ENCODE measurements around the gene MYLK4. TPM values are rescaled to one million over a fixed set of nuclear protein-coding genes. Genes with fewer than 3 reads are reported as not detected.

The MYLK4 gene
- total and polyA plus RNA-seq, 4 experiments from 2014 or later = 0.04 to 0.42 (median 0.31) TPM

GRCh38 chr6:2780102-2780737 lies 29.5 kb upstream of the MYLK4 start:
- H3K9me3 ChIP-seq (ENCODE audit: control insufficient read depth in 1 of 2, low read length in 2 of 2) = no peaks in the 10 kb centered on the region
- peaks cover 30% of the 10 kb centered on the region for H3K36me3 ChIP-seq (ENCODE audit: insufficient read depth, low read length)
- intact Hi-C loops (cut with micrococcal nuclease) = no loop called here
- H3K27me3 ChIP-seq (ENCODE audit: insufficient read depth, low read length) = no peaks in the 10 kb centered on the region
- no peaks in the 10 kb centered on the region for H3K4me1 ChIP-seq (ENCODE audit: insufficient read depth, low read length)
- peaks cover 0 to 2% (median 0%) of the 10 kb centered on the region in 8 donors for H3K9me3 Mint-ChIP-seq
- no peaks in the 10 kb centered on the region for H3K27me3 Mint-ChIP-seq
- peaks cover 13 to 30% (median 26%) of the 10 kb centered on the region in 4 donors for H3K4me1 Mint-ChIP-seq
- ChIA-PET CTCF (ENCODE audit: partially characterized antibody) (interaction anchor here (0.7 to 1.5 kb wide), 4 partner anchors 11 to 471 kb away, joined by 3 to 5 read pairs (median 3); no protein-coding TSS in a partner anchor), POLR2A (ENCODE audit: partially characterized antibody) (no interaction called here)
- no peak for DNase-seq
- H3K36me3 Mint-ChIP-seq = peaks cover 42 to 82% of the 10 kb centered on the region in 2 donors
- H3K27ac Mint-ChIP-seq = peak overlapping the region in 1 of 7 donors; percentile 30
- no peak overlapping the region for H3K4me3 ChIP-seq (ENCODE audit: low read length in 2 of 2)
- no peak overlapping the region for H3K27ac ChIP-seq (ENCODE audit: low read depth, low read length)
- no peak overlapping the region for H3K4me3 Mint-ChIP-seq

DNA sequence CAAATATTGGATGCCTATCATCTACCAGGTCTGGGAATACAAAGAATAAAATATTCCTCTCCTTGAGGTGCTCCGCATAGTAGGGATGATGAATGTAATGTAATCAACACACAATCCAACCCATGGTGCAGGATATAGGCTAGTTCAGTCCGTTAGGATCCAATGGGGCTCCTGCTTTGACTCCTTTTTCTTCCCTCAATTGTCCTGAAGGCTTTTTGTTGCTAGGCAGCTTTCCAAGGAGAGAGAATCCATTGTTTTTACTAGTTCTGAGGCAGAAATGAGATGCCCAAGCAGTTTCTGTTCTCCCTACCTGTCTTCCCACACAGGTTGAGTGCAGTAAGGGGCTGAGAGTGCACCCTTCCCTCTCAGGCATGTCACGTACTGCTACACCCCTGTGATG lies 26.5 kb upstream of the MYLK4 start:
- H3K27ac ChIP-seq (ENCODE audit: low read depth, low read length) = no peak overlapping the region
- H3K36me3 ChIP-seq (ENCODE audit: insufficient read depth, low read length) = peaks cover 49% of the 10 kb centered on the region
- ChIA-PET CTCF (ENCODE audit: partially characterized antibody) (no interaction called here), POLR2A (ENCODE audit: partially characterized antibody) (no interaction called here)
- H3K4me1 Mint-ChIP-seq = peaks cover 25 to 52% (median 36%) of the 10 kb centered on the region in 4 donors
- H3K27ac Mint-ChIP-seq = peak overlapping the region in 3 of 7 donors; percentile 3 to 63 (median 48)
- H3K27me3 Mint-ChIP-seq = no peaks in the 10 kb centered on the region
- no peak overlapping the region for H3K4me3 Mint-ChIP-seq
- DNase-seq = no peak
- no peaks in the 10 kb centered on the region for H3K9me3 ChIP-seq (ENCODE audit: control insufficient read depth in 1 of 2, low read length in 2 of 2)
- peaks cover 38 to 81% of the 10 kb centered on the region in 2 donors for H3K36me3 Mint-ChIP-seq
- no peaks in the 10 kb centered on the region for H3K9me3 Mint-ChIP-seq
- H3K4me3 ChIP-seq (ENCODE audit: low read length in 2 of 2) = no peak overlapping the region
- no peaks in the 10 kb centered on the region for H3K27me3 ChIP-seq (ENCODE audit: insufficient read depth, low read length)
- H3K4me1 ChIP-seq (ENCODE audit: insufficient read depth, low read length) = no peaks in the 10 kb centered on the region
- intact Hi-C loops (cut with micrococcal nuclease) = no loop called here

DNA sequence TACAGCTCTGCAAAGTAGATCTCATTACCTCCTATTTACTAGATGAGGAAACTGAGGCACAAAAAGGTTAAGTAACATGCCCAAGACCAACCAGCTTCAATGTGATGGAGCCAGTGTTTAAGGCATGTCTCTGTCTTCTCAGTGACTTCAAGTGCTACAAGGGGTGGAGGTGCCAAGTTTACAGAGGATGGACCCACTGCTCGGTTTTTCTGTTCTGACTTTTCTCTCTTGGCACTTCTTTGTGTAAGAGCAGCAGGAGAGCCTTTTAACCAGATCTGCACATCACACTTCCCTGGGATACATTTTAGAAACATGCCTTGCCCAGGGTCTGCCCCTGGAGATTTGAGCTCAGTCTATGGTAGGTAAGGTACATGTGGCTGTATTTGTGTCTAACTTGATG lies 24.3 kb upstream of the MYLK4 start:
- H3K4me1 Mint-ChIP-seq = peaks cover 35 to 62% (median 46%) of the 10 kb centered on the region in 4 donors
- H3K36me3 Mint-ChIP-seq = peaks cover 40 to 79% of the 10 kb centered on the region in 2 donors
- DNase-seq = no peak

GRCh38 chr6:2773449-2773848 lies 22.7 kb upstream of the MYLK4 start:
- Histone ChIP-seq H3K4me1 (ENCODE audit: insufficient read depth, low read length) (peaks cover 20% of the 10 kb centered on the region), H3K9me3 (ENCODE audit: control insufficient read depth in 1 of 2, low read length in 2 of 2) (no peaks in the 10 kb centered on the region), H3K4me3 (ENCODE audit: low read length in 2 of 2) (no peak overlapping the region), H3K27ac (ENCODE audit: low read depth, low read length) (no peak overlapping the region), H3K27me3 (ENCODE audit: insufficient read depth, low read length) (no peaks in the 10 kb centered on the region), H3K36me3 (ENCODE audit: insufficient read depth, low read length) (peaks cover 33% of the 10 kb centered on the region)
- Mint-ChIP-seq H3K36me3 (peaks cover 34 to 69% of the 10 kb centered on the region in 2 donors), H3K4me3 (no peak overlapping the region), H3K27ac (peak overlapping the region in 1 of 7 donors; percentile 16), H3K4me1 (peaks cover 41 to 73% (median 55%) of the 10 kb centered on the region in 4 donors), H3K9me3 (no peaks in the 10 kb centered on the region), H3K27me3 (no peaks in the 10 kb centered on the region)
- ChIA-PET POLR2A (ENCODE audit: partially characterized antibody) (interaction anchor here (0.7 to 1.4 kb wide), 2 partner anchors 8 to 94 kb away, joined by 3 to 5 read pairs; partner anchors contain the start of gene WRNIP1), CTCF (ENCODE audit: partially characterized antibody) (interaction anchor here (0.9 to 2.7 kb wide), 3 partner anchors 11 to 17 kb away, joined by 3 to 12 read pairs (median 11); no protein-coding TSS in a partner anchor)
- intact Hi-C loops (cut with micrococcal nuclease) = no loop called here
- no peak for DNase-seq

More for the DNA sequence above, 24.3 kb upstream of the MYLK4 start:
- POLR2A ChIA-PET (ENCODE audit: partially characterized antibody) = interaction anchor here (1.1 kb wide), 1 partner anchor 10 kb away, joined by 4 read pairs; the partner anchor contains the start of gene WRNIP1
- H3K9me3 ChIP-seq (ENCODE audit: control insufficient read depth in 1 of 2, low read length in 2 of 2) = no peaks in the 10 kb centered on the region
- H3K36me3 ChIP-seq (ENCODE audit: insufficient read depth, low read length) = peaks cover 37% of the 10 kb centered on the region
- H3K27me3 Mint-ChIP-seq = no peaks in the 10 kb centered on the region
- H3K4me1 ChIP-seq (ENCODE audit: insufficient read depth, low read length) = peaks cover 4% of the 10 kb centered on the region
- peak overlapping the region in 1 of 7 donors; percentile 7 for H3K27ac Mint-ChIP-seq
- H3K4me3 Mint-ChIP-seq = no peak overlapping the region
- CTCF ChIA-PET (ENCODE audit: partially characterized antibody) = no interaction called here
- no peak overlapping the region for H3K27ac ChIP-seq (ENCODE audit: low read depth, low read length)
- H3K27me3 ChIP-seq (ENCODE audit: insufficient read depth, low read length) = no peaks in the 10 kb centered on the region
- no peaks in the 10 kb centered on the region for H3K9me3 Mint-ChIP-seq
- H3K4me3 ChIP-seq (ENCODE audit: low read length in 2 of 2) = no peak overlapping the region
- intact Hi-C loops (cut with micrococcal nuclease) = no loop called here

- Histone ChIP-seq H3K9me3 (ENCODE audit: control insufficient read depth in 1 of 2, low read length in 2 of 2) (no peaks in the 10 kb centered on the region), H3K4me3 (ENCODE audit: low read length in 2 of 2) (no peak overlapping the region), H3K36me3 (ENCODE audit: insufficient read depth, low read length) (peaks cover 32% of the 10 kb centered on the region), H3K27me3 (ENCODE audit: insufficient read depth, low read length) (no peaks in the 10 kb centered on the region), H3K4me1 (ENCODE audit: insufficient read depth, low read length) (peaks cover 26% of the 10 kb centered on the region), H3K27ac (ENCODE audit: low read depth, low read length) (no peak overlapping the region)
- intact Hi-C loops (cut with micrococcal nuclease) = no loop called here
- Mint-ChIP-seq H3K4me1 (peaks cover 47 to 73% (median 60%) of the 10 kb centered on the region in 4 donors), H3K27me3 (no peaks in the 10 kb centered on the region), H3K36me3 (peaks cover 34 to 65% of the 10 kb centered on the region in 2 donors), H3K4me3 (no peak overlapping the region), H3K27ac (peak overlapping the region in 2 of 7 donors; percentile 3 to 22), H3K9me3 (no peaks in the 10 kb centered on the region)
- ChIA-PET POLR2A (ENCODE audit: partially characterized antibody) (interaction anchor here (0.7 to 1.4 kb wide), 2 partner anchors 7 to 94 kb away, joined by 3 to 5 read pairs; partner anchors contain the start of gene WRNIP1), CTCF (ENCODE audit: partially characterized antibody) (interaction anchor here (0.8 to 2.7 kb wide), 6 partner anchors 11 to 478 kb away, joined by 3 to 12 read pairs (median 4); partner anchors contain the start of gene SERPINB1)
- DNase-seq = no peak
Observed at GRCh38 chr6:2772840-2773239, 22.1 kb upstream of the MYLK4 start.

DNA sequence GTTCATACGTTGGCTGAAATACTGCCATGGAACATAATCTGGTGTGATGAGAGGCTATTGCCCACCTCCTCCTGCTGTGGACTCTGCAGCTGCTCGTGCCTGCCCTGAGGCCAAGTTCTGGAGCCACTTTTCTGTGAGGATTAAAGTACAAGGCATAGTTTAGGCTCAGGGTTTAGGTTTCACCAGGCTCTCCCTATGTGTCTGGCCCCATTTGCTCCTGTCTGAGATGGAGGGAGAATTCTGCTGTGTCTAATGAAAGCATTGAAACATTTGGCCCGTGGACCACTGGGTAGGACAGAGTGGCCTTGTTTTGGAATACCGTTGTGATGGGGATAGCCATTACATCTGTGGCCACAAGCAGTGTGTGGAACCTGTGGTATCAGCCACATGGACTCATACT lies 20.4 kb upstream of the MYLK4 start:
- Mint-ChIP-seq H3K4me3 (no peak overlapping the region), H3K27me3 (no peaks in the 10 kb centered on the region), H3K9me3 (peaks cover 0 to 1% (median 0%) of the 10 kb centered on the region in 8 donors), H3K4me1 (peaks cover 51 to 79% (median 64%) of the 10 kb centered on the region in 4 donors), H3K36me3 (peaks cover 30 to 58% of the 10 kb centered on the region in 2 donors), H3K27ac (peak overlapping the region in 1 of 7 donors; percentile 1)
- ChIA-PET POLR2A (ENCODE audit: partially characterized antibody) (interaction anchor here (1.0 to 1.9 kb wide), 2 partner anchors 8 to 12 kb away, joined by 3 to 4 read pairs; no protein-coding TSS in a partner anchor), CTCF (ENCODE audit: partially characterized antibody) (no interaction called here)
- Histone ChIP-seq H3K4me1 (ENCODE audit: insufficient read depth, low read length) (peaks cover 37% of the 10 kb centered on the region), H3K9me3 (ENCODE audit: control insufficient read depth in 1 of 2, low read length in 2 of 2) (no peaks in the 10 kb centered on the region), H3K4me3 (ENCODE audit: low read length in 2 of 2) (no peak overlapping the region), H3K27ac (ENCODE audit: low read depth, low read length) (no peak overlapping the region), H3K27me3 (ENCODE audit: insufficient read depth, low read length) (no peaks in the 10 kb centered on the region), H3K36me3 (ENCODE audit: insufficient read depth, low read length) (peaks cover 32% of the 10 kb centered on the region)
- intact Hi-C loops (cut with micrococcal nuclease) = no loop called here
- DNase-seq = no peak

- Mint-ChIP-seq H3K4me1 (peaks cover 45 to 77% (median 61%) of the 10 kb centered on the region in 4 donors), H3K27me3 (no peaks in the 10 kb centered on the region), H3K36me3 (peaks cover 27 to 53% of the 10 kb centered on the region in 2 donors), H3K27ac (peak overlapping the region in 1 of 7 donors; percentile 19), H3K9me3 (peaks cover 0 to 1% (median 0%) of the 10 kb centered on the region in 8 donors), H3K4me3 (peak overlapping the region in 1 of 8 donors; percentile 38)
- H3K4me3 ChIP-seq (ENCODE audit: low read length in 2 of 2) = no peak overlapping the region
- peaks cover 37% of the 10 kb centered on the region for H3K4me1 ChIP-seq (ENCODE audit: insufficient read depth, low read length)
- no peaks in the 10 kb centered on the region for H3K9me3 ChIP-seq (ENCODE audit: control insufficient read depth in 1 of 2, low read length in 2 of 2)
- no peaks in the 10 kb centered on the region for H3K27me3 ChIP-seq (ENCODE audit: insufficient read depth, low read length)
- intact Hi-C loops (cut with micrococcal nuclease) = no loop called here
- CTCF ChIA-PET (ENCODE audit: partially characterized antibody) = interaction anchor here (0.7 to 5.8 kb wide), 3 partner anchors 20 to 71 kb away, joined by 3 to 26 read pairs (median 9); partner anchors contain the start of genes MYLK4 and SERPINB1
- no peak overlapping the region for H3K27ac ChIP-seq (ENCODE audit: low read depth, low read length)
- peaks cover 29% of the 10 kb centered on the region for H3K36me3 ChIP-seq (ENCODE audit: insufficient read depth, low read length)
- POLR2A ChIA-PET (ENCODE audit: partially characterized antibody) = interaction anchor here (0.8 to 1.9 kb wide), 3 partner anchors 9 to 70 kb away, joined by 3 to 4 read pairs (median 3); no protein-coding TSS in a partner anchor
- no peak for DNase-seq
Observed at GRCh38 chr6:2770171-2770570, 19.4 kb upstream of the MYLK4 start.
